ENCODE results near the gene STAC2. TPM values are rescaled to one million over a fixed set of nuclear protein-coding genes. Genes with fewer than 3 reads are reported as not detected.

The STAC2 gene
- total RNA-seq, 4 donors from 2014 or later, result 0.18 to 0.19 TPM; not detected in 2

DNA sequence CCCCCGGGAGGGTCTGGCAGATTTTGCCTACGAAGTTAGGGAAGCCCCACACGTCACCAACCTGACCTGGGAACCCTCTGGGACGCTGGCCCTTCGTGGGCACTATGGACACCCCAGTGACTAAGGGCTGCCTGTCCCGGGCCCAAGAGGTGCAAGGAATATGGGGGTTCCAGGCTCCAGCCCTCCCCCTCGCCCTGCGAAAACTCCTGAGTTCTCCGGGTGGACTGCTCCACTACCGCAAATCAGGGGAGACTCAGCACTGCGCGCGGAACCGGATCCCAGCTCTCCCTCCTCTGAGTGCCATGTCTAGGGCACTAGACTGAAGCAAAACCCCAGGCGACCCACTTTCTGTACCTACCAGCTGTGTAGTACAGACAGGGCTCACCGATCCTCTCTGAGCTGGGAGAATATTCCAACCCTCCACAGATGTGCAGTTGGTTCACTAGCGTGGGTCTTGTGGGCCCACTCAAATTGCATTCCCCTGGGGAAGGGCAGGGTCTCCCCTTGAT lies 59.9 kb downstream of the STAC2 start, which contains the start of gene ARL5C:
TSS of gene ARL5C (minus strand) at position 321 of the 509 bp plus-strand sequence. CDS start 401 bp downstream, outside the sequence.
- Histone ChIP-seq H3K4me1 (peaks cover 15 to 40% (median 31%) of the 10 kb centered on the region in 3 donors), H3K27me3 (peaks cover 0 to 16% (median 0%) of the 10 kb centered on the region in 4 donors), H3K27ac (peak within 1 kb of the TSS in 3 of 4 donors; percentile 17 to 32 (median 30)), H3K36me3 (no peaks in the 10 kb centered on the region), H3K4me3 (peak within 1 kb of the TSS; percentile 6 to 69 (median 50)), H3K9me3 (no peaks in the 10 kb centered on the region)
- TF ChIP-seq, protein P1, sequence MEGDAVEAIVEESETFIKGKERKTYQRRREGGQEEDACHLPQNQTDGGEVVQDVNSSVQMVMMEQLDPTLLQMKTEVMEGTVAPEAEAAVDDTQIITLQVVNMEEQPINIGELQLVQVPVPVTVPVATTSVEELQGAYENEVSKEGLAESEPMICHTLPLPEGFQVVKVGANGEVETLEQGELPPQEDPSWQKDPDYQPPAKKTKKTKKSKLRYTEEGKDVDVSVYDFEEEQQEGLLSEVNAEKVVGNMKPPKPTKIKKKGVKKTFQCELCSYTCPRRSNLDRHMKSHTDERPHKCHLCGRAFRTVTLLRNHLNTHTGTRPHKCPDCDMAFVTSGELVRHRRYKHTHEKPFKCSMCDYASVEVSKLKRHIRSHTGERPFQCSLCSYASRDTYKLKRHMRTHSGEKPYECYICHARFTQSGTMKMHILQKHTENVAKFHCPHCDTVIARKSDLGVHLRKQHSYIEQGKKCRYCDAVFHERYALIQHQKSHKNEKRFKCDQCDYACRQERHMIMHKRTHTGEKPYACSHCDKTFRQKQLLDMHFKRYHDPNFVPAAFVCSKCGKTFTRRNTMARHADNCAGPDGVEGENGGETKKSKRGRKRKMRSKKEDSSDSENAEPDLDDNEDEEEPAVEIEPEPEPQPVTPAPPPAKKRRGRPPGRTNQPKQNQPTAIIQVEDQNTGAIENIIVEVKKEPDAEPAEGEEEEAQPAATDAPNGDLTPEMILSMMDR (IDR thresholded peaks at IDR 0.05), result no peak
- no peak for TF ChIP-seq POLR2A (IDR thresholded peaks at IDR 0.05)
- no peak for DNase-seq
- intact Hi-C loops (cut with DNase I), result no loop called here
- 61 to 80% methylated on average over 1 to 6 of the region's 17 CpGs for WGBS, 2 donors

DNA sequence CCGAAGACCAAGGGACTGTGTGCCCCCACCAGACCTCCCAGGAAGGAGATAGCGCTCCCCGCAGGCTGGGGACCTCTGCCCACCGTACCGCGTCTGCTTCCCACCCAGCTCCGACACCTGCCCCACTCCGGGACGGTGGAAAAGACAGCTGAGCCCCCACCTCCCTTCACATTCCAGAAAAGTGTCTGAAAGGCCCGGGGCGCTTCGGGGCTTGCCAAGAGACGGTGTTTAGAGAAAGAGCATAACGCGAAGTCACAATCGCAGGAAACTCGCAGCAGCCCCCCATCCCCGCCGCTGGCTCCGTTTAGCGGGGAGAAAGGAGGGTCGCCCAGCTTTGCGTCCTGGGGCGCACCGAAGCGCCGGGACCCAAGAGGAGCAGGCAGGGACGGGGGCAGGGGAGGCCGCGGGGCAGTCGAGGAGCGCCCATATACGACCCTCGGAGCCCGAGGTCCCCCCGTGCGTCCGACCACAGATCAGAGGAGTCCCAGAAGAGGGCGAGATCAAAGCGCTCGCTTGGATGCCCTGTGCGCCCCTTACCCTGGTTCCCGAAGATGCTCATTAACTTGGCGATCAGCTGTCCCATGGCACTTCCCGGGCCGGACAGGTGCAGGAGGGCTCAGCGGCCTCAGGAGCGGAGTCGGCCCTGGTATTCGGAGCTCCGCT lies 60.4 kb downstream of the STAC2 start:
- intact Hi-C loops (cut with DNase I), result no loop called here
- DNase-seq, result no peak
- WGBS, 2 donors, result 0 to 23% methylated on average over 2 to 14 of the region's 51 CpGs
- Histone ChIP-seq H3K4me3 (peak overlapping the region; percentile 6 to 69 (median 50)), H3K36me3 (no peaks in the 10 kb centered on the region), H3K27me3 (peaks cover 0 to 16% (median 0%) of the 10 kb centered on the region in 4 donors), H3K4me1 (peaks cover 15 to 40% (median 31%) of the 10 kb centered on the region in 3 donors), H3K27ac (peak overlapping the region in 3 of 4 donors; percentile 17 to 32 (median 30)), H3K9me3 (no peaks in the 10 kb centered on the region)
- TF ChIP-seq, protein P1 (IDR thresholded peaks at IDR 0.05), result no peak
- TF ChIP-seq POLR2A (IDR thresholded peaks at IDR 0.05), result no peak

DNA sequence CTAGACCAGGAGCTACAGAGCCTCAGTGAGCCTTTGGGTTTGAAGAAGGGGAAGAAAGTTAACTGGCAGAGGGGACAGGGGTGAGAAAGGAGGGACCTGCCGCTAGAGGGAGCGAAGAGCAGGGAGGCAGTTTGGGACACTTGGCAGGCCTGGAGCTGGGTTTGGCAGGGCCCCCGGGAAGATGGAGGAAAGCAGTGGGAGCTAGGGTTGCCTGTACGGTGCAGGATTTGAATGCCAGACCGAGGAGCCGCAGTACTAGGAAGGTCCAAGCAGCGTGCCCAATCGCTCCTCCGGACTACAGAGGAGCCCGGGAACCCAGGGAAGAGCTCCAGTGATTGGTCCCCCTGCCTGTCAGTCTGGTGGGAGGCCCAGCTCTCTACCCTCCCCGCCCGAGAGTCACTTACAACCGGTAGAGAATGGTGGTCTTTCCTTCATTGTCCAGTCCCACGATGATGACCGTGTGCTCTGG lies 61.0 kb downstream of the STAC2 start:
- intact Hi-C loops (cut with DNase I), result no loop called here
- peak overlapping the region in 3 of 4 donors; percentile 17 to 32 (median 30) for H3K27ac ChIP-seq

DNA sequence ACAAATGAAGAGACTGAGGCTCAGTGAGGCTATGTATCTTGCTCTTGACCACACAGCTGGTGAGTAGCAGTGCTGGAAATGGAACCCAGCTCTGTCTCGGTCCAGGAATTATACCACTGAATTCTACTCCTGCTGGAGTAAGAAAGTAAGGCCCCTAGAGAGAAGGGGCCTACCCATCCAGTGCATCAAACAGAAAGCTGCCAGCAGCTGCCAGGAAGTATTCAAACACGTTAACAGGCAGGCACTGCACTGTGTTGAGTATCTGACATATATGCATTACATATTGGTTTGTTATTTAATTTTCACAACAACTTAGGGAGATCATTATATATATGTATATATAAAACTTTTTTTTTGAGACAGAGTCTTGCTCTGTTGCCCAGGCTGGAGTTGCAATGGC lies 63.8 kb downstream of the STAC2 start:
- intact Hi-C loops (cut with DNase I), result no loop called here
- no peaks in the 10 kb centered on the region for H3K36me3 ChIP-seq
- H3K27ac ChIP-seq, result no peak overlapping the region
- H3K9me3 ChIP-seq, result no peaks in the 10 kb centered on the region
- TF ChIP-seq POLR2A (IDR thresholded peaks at IDR 0.05), result no peak
- TF ChIP-seq, protein P1 (IDR thresholded peaks at IDR 0.05), result no peak
- WGBS, 2 donors, result 73 to 75% methylated on average over 1 to 2 of the region's 2 CpGs
- no peak overlapping the region for H3K4me3 ChIP-seq
- DNase-seq, result no peak
- peaks cover 15 to 33% (median 26%) of the 10 kb centered on the region in 3 donors for H3K4me1 ChIP-seq
- H3K27me3 ChIP-seq, result peaks cover 0 to 16% (median 0%) of the 10 kb centered on the region in 4 donors

More for the DNA sequence above, 61.0 kb downstream of the STAC2 start:
- 0 to 5% methylated on average over 6 to 9 of the region's 15 CpGs for WGBS, 2 donors
- TF ChIP-seq, protein P1 (IDR thresholded peaks at IDR 0.05), result peak; percentile 67 to 86 (median 78)
- no peak for TF ChIP-seq POLR2A (IDR thresholded peaks at IDR 0.05)
- H3K36me3 ChIP-seq, result no peaks in the 10 kb centered on the region
- H3K4me3 ChIP-seq, result peak overlapping the region; percentile 6 to 69 (median 50)
- H3K4me1 ChIP-seq, result peaks cover 15 to 40% (median 31%) of the 10 kb centered on the region in 3 donors
- H3K27me3 ChIP-seq, result peaks cover 0 to 16% (median 0%) of the 10 kb centered on the region in 4 donors
- DNase-seq, result no peak
- no peaks in the 10 kb centered on the region for H3K9me3 ChIP-seq

Other genes starting within 250 kb of the STAC2 start
- 1 to 10 TPM; 1.2 to 7.2 (median 4.6) TPM for gene PLXDC1, start 74.3 kb downstream of the STAC2 start, total RNA-seq
- not detected for gene ARL5C, start 59.8 kb downstream of the STAC2 start, total RNA-seq
- gene CACNB1, start 28.3 kb downstream of the STAC2 start, total RNA-seq, result 1 to 10 TPM in 2 of 4 donors, under 1 TPM in 2; 0.53 to 3.6 (median 0.99) TPM
- 1,000 to 10,000 TPM; 1,949 to 3,028 (median 2,392) TPM for gene RPL19, start 25.7 kb downstream of the STAC2 start, total RNA-seq
- 10 to 100 TPM in 1 of 4 donors, 1 to 10 TPM in 3; 5.0 to 10.3 (median 6.8) TPM for gene FBXL20, start 175.7 kb upstream of the STAC2 start, total RNA-seq
- gene MED1, start 225.3 kb upstream of the STAC2 start, total RNA-seq, result 10 to 100 TPM; 11.2 to 22.9 (median 16.1) TPM
- gene CDK12, start 235.5 kb upstream of the STAC2 start, total RNA-seq, result 10 to 100 TPM; 22.9 to 47.3 (median 33.5) TPM

Data from esophagus squamous epithelium (tissue), 5 donors.